ENCODE data around the gene OR52E2. TPM values are rescaled to one million over a fixed set of nuclear protein-coding genes. Genes with fewer than 3 reads are reported as not detected.
"Not testable (repeated sequence)": the region's sequence is repeated elsewhere in the genome, so short reads cannot be mapped to it uniquely, and the experiment has no call there.

The OR52E2 gene
- total RNA-seq = not detected
- long read RNA-seq = 0 reads

GRCh38 chr11:5059391-5059790 is at the start of gene OR52E2:
Gene OR52E2 (minus strand): TSS chr11:5059627. CDS start chr11:5059627, 0 bp downstream.
- DNase-seq (no peak), ATAC-seq (no peak)
- intact Hi-C loops (cut with DNase I, micrococcal nuclease) = no loop called here

- intact Hi-C loops (cut with DNase I, micrococcal nuclease) = no loop called here
- no peak for ATAC-seq
These were observed 47.9 kb upstream of the OR52E2 start for GRCh38 chr11:5107285-5107684.

GRCh38 chr11:5103066-5103465 is 43.6 kb upstream of the OR52E2 start:
- ATAC-seq (no peak), DNase-seq (no peak)
- intact Hi-C loops (cut with DNase I, micrococcal nuclease) = no loop called here

More at GRCh38 chr11:5107285-5107684, 47.9 kb upstream of the OR52E2 start:
- DNase-seq = no peak

DNA sequence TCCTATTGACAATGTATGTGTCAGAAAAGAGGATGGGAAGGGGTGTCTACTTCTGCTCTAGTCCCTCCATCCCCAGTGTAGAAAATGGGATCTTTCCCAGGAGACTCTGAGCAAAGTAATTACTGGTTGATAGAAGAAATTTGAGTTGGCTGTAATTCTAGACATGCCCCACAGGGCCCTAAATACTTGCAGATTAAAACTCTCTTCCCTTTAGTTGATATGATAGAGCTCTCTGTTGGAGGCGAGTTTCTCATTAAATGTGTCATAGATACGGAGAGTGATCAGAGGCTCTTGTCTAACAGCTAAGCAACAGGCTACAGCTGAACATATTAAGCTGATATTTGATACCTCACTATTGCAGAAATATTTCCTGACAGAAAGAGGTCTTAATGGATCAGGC is 42.8 kb upstream of the OR52E2 start:
- ATAC-seq = no peak
- intact Hi-C loops (cut with DNase I, micrococcal nuclease) = no loop called here
- no peak for DNase-seq

DNA sequence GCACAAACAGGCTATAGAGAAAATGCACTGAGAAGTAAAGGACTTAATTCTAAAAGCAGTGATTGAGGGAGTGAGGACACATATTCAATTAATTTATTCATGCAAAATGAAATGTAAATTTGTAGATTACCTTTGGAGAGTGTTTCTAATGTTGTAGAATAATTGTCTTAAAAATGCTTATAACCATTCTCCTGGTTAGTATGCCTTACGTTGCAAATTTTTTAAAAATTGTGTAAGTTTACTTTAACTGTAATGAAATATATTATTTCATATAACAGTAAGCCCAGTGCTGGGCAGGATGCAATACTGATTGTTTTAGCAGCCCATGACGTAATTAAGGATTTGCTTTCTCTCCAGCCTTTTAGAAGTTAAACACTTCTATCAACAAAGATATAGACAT is 36.6 kb upstream of the OR52E2 start:
- intact Hi-C loops (cut with DNase I, micrococcal nuclease) = no loop called here

DNA sequence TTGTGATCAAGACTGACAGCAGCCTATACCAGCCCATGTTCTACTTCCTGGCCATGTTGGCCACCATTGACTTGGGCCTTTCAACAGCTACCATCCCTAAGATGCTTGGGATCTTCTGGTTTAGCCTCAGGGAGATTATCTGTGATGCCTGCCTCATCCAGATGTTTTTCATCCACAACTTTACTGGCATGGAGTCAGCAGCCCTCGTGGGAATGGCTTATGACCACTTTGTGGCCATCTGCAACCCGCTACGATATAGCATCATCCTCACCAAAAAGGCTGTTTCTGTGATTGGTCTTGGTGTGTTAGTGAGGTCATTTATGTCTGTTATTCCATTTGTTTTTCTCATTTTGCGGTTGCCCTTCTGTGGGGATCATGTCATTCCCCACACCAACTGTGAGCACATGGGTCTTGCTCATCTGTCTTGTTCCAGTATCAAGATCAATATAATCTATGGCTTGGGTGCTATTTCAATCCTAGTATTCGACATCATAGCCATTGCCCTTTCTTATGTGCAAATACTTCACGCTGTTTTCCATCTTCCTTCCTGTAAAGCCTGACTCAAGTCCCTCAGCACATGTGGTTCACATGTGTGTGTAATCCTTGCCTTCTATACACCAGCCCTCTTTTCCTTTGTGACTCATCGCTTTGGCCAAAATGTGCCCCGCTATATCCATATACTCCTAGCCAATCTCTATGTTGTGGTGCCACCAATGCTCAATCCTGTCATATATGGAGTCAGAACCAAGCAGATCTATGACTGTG is 33.6 kb upstream of the OR52E2 start:
- no peak for ATAC-seq
- intact Hi-C loops (cut with DNase I, micrococcal nuclease) = no loop called here
- DNase-seq = no peak

More for the DNA sequence above, 36.6 kb upstream of the OR52E2 start:
- DNase-seq (no peak), ATAC-seq (no peak)

DNA sequence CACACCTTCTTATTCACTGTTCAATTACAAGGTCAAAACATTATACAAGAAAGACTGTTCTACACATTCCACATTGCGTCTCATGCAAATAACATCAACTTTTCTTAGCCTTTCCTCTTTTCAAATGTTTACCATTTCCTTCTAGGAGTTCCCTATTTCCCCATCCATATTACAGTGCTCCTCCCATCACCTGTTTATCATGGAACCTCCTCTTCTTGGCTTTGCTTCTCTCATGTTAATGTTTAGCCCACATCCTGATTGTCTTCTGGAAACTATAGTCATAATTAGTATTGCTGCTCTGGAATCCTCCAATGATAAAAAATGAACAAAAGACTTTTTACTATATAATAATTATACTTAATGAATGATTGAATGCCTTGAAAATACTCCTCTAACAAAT is 31.2 kb upstream of the OR52E2 start:
- intact Hi-C loops (cut with DNase I, micrococcal nuclease) = no loop called here
- DNase-seq = no peak
- peak; percentile 85 for ATAC-seq

DNA sequence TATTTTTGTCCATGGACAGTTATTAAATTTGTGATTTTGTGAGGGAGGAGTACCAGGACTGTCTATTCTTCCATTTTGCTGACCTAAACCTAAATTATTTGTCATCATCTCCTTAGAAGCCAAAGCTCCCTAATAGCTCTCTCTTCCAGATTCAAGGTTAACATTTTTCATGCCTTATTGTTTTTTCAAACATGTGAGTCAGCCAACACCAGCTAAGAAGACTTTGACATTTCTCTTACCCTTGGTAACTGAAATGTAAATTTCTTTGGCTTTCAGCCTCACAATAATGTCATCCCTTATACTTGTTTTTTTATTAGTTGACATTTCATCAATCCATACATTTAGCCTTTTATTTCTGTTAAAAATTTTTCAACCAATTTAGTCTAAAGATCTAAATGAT is 29.1 kb upstream of the OR52E2 start:
- intact Hi-C loops (cut with DNase I, micrococcal nuclease) = no loop called here
- ATAC-seq = no peak
- DNase-seq = no peak

DNA sequence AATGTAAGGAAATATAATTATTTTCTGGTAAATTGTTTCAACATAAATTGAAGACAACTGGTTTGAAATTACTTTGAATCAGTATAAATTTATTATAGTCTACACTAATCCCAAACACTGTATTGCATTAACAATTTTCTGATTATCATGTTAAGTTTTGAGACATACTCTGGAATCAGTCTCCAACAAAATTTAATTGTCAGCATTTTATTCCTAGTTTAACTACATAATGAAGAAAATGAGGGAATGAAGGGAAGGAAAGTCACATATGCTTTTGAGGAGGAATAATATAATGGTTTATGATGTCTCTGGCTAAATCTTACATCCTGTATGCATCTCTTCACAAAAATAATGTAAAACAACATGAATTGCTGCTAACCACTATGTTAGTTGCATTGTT is 24.2 kb upstream of the OR52E2 start:
- intact Hi-C loops (cut with DNase I, micrococcal nuclease) = no loop called here
- DNase-seq (no peak), ATAC-seq (no peak)

GRCh38 chr11:5081405-5081804 is 22.0 kb upstream of the OR52E2 start:
- no peak for DNase-seq
- no peak for ATAC-seq
- intact Hi-C loops (cut with DNase I, micrococcal nuclease) = no loop called here

GRCh38 chr11:5071799-5072198 is 12.4 kb upstream of the OR52E2 start:
- intact Hi-C loops (cut with DNase I, micrococcal nuclease) = no loop called here
- no peak for ATAC-seq
- DNase-seq = no peak

- ATAC-seq = no peak
- DNase-seq = no peak
- intact Hi-C loops (cut with DNase I, micrococcal nuclease) = no loop called here
These were observed 9.8 kb upstream of the OR52E2 start, which contains the start of gene OR52E1 for GRCh38 chr11:5069272-5069671. Gene OR52E1 (plus strand): TSS chr11:5069572.

DNA sequence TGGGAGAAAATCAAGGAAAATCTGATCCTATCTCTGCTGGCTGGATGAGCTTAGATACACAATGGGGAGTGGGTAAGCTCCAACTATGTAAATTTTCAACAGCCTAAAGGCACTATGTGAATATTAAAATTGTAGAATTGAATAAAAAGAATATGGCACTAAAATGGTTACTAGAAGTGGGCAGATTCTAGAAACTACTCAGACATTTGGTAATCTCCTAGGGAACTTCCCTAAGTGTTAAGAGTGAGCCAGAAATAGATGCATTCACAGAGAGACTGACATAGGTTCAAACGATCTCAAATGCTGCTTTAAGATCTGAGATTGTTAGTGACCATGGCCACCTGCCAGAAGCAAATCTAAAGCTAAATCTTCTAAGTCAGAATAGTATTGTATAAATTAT is 5.6 kb upstream of the OR52E2 start:
- intact Hi-C loops (cut with DNase I, micrococcal nuclease) = no loop called here
- ATAC-seq (no peak), DNase-seq (no peak)

GRCh38 chr11:5058679-5059078 is 748 bp downstream of the OR52E2 start:
- intact Hi-C loops (cut with DNase I, micrococcal nuclease); DNase-seq; ATAC-seq: not testable (repeated sequence)

- no peak for DNase-seq
- intact Hi-C loops (cut with DNase I, micrococcal nuclease) = no loop called here
- ATAC-seq = no peak
These were observed 12.6 kb downstream of the OR52E2 start for GRCh38 chr11:5046754-5047330.

GRCh38 chr11:5046226-5046625 is 13.2 kb downstream of the OR52E2 start, which contains the start of gene OR52J3:
Gene OR52J3 (plus strand): TSS chr11:5046526. CDS start chr11:5046526, 0 bp downstream.
- DNase-seq = no peak
- no peak for ATAC-seq
- intact Hi-C loops (cut with DNase I, micrococcal nuclease) = no loop called here

DNA sequence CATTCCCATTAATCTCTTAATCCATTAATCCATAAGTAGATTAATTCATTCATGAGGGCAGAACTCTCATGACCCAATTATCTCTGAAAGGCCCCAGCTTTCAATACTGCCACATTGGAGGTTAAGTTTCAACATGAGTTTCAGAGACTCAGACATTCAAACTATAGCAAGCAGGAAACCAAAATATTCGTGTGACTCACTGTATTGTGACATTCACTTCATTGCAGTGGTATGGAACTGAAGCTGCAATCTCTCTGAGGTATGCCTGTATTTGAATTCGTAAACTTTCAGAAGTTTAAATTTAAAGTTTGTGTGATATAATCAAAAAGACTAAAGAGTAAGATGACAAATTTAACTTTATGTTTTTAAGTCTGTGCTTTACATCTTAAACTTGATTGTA is 16.0 kb downstream of the OR52E2 start:
- ATAC-seq = no peak
- intact Hi-C loops (cut with DNase I, micrococcal nuclease) = no loop called here
- DNase-seq = no peak

- DNase-seq = no peak
- ATAC-seq = no peak
- intact Hi-C loops (cut with DNase I, micrococcal nuclease) = no loop called here
These were observed 17.3 kb downstream of the OR52E2 start for GRCh38 chr11:5042091-5042490.

GRCh38 chr11:5040876-5041275 is 18.6 kb downstream of the OR52E2 start:
- ATAC-seq (no peak), DNase-seq (no peak)
- intact Hi-C loops (cut with DNase I, micrococcal nuclease) = no loop called here

DNA sequence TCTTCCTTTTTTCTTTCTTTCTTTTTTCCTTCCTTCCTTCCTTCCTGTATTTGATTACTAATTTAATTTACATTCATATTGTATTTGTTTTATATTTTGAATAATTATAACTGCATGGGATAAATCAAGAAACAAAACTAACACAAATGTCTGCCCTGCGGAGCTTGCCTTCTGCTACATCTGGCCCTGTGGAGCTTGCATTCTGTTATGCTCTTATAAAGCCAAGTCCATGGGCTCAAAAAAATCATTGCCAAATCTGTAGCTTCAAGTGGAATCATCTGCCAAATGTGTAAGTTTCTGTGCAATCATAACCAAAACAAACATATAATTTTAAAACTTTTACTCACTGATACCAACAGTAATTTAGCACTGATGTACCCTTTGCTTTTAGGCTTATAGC is 21.1 kb downstream of the OR52E2 start:
- DNase-seq (no peak), ATAC-seq (no peak)
- intact Hi-C loops (cut with DNase I, micrococcal nuclease) = no loop called here

DNA sequence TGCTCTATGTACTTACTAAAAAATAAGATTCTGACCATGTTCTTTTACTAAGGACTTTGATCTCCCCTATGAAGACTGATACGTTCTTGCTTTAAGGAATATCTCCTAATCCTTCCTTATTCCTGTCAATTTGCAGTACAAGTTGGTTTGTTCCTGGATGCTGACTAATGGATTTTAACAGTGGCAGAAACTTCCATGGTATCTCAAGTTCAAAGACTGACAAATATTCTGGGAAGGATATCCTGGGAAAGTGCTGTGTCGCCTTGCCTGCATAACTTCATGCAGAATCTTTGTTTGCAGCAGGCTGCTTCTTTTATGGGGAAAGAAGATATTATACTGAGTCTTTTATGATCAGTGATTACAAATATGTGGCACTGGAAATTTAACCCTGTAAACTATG is 21.5 kb downstream of the OR52E2 start:
- DNase-seq (no peak), ATAC-seq (no peak)
- intact Hi-C loops (cut with DNase I, micrococcal nuclease) = no loop called here
